PC-3 (cell line): ENCODE results near the gene RERG. TPM values are rescaled to one million over a fixed set of nuclear protein-coding genes. Genes with fewer than 3 reads are reported as not detected.

Source experiments
- ATAC-seq: fragments of 200-7000 bp; cut with Tn5 transposase; 2 replicates; pipeline ENCODE4 v1.9.1; 2020; ENCODE audit warnings: mild to moderate bottlenecking, moderate library complexity
- BruUV-seq: library from RNA; stranded (reverse); fragments of 400-500 nt; replicated peaks from 2 replicates; lab custom pipeline; 2021; lab: Mats Ljungman, UMichigan
- CTCF ChIA-PET: fragments of 300-600 bp; sonication (Branson Sonifier 250); formaldehyde crosslinking; loops from one replicate; lab custom pipeline; 2022; ENCODE audit warnings: antibody characterized with exemption; lab: Charles Lee
- POLR2A ChIA-PET: fragments of 300-600 bp; sonication (Branson Sonifier 250); formaldehyde crosslinking; loops from one replicate; lab custom pipeline; 2022; ENCODE audit warnings: antibody characterized with exemption; ENCODE audit not compliant: unreplicated experiment; lab: Charles Lee
- DNase-seq: peaks from one replicate; pipeline ENCODE4 v3.0.0-alpha.2; 2015
- H2AFZ ChIP-seq: fragments of 300-600 bp; sonication (generic); 2 replicates; pipeline ENCODE4 v1.6.0; 2016; ENCODE audit warnings: antibody characterized with exemption, low read length
- H3F3A ChIP-seq: fragments of 300-600 bp; sonication (generic); one replicate; pipeline ENCODE4 v1.6.0; 2017; ENCODE audit warnings: antibody characterized with exemption, low read length, control low read depth, mild to moderate bottlenecking; ENCODE audit not compliant: unreplicated experiment
- H3K27ac ChIP-seq: fragments of 300-600 bp; sonication (generic); 2 replicates; pipeline ENCODE4 v1.5.1; 2016; ENCODE audit warnings: mild to moderate bottlenecking, low read length
- H3K27me3 ChIP-seq: fragments of 300-600 bp; sonication (generic); 2 replicates; pipeline ENCODE4 v1.6.1; 2016; ENCODE audit warnings: low read length, mixed read lengths
- H3K36me3 ChIP-seq: fragments of 300-600 bp; sonication (generic); 2 replicates; pipeline ENCODE4 v1.6.1; 2016; ENCODE audit warnings: low read depth, mixed run types, low read length, mixed read lengths
- H3K4me1 ChIP-seq: fragments of 300-600 bp; sonication (generic); 2 replicates; pipeline ENCODE4 v1.5.1; 2016; ENCODE audit warnings: low read length; ENCODE audit not compliant: insufficient read depth
- H3K4me2 ChIP-seq: fragments of 300-600 bp; sonication (generic); 2 replicates; pipeline ENCODE4 v1.6.0; 2016; ENCODE audit warnings: low read length
- H3K4me3 ChIP-seq: fragments of 300-600 bp; sonication (generic); 2 replicates; pipeline ENCODE4 v1.5.1; 2016; ENCODE audit warnings: mild to moderate bottlenecking, low read length, mixed read lengths
- H3K79me2 ChIP-seq: fragments of 300-600 bp; sonication (generic); 2 replicates; pipeline ENCODE4 v1.6.1; 2017; ENCODE audit warnings: low read length, mixed read lengths
- H3K9ac ChIP-seq: fragments of 300-600 bp; sonication (generic); 2 replicates; pipeline ENCODE4 v1.6.0; 2016; ENCODE audit warnings: mild to moderate bottlenecking, low read length
- H3K9me2 ChIP-seq: fragments of 300-600 bp; sonication (generic); replicated peaks from 2 replicates; pipeline ENCODE4 v1.6.1; 2016; ENCODE audit warnings: mixed run types, low read length, mixed read lengths
- H3K9me3 ChIP-seq: fragments of 300-600 bp; sonication (generic); 2 replicates; pipeline ENCODE4 v1.6.1; 2016; ENCODE audit warnings: low read length, mixed read lengths
- H4K20me1 ChIP-seq: fragments of 300-600 bp; sonication (generic); 2 replicates; pipeline ENCODE4 v1.6.1; 2016; ENCODE audit warnings: low read length, mixed read lengths
- CTCF ChIP-seq: fragments of 300-600 bp; sonication (generic); conservative IDR thresholded peaks from 2 replicates; pipeline ENCODE4 v1.5.1; 2017; ENCODE audit warnings: antibody characterized with exemption, low read depth, mild to moderate bottlenecking, low read length
- EZH2 ChIP-seq: fragments of 300-600 bp; sonication (generic); IDR thresholded peaks from one replicate; pipeline ENCODE4 v1.6.1; 2017; ENCODE audit warnings: antibody characterized with exemption, mild to moderate bottlenecking, low read length; ENCODE audit not compliant: unreplicated experiment
- EZH2phosphoT487 ChIP-seq: fragments of 300-600 bp; sonication (generic); IDR thresholded peaks from 2 replicates; pipeline ENCODE4 v1.6.1; 2018; ENCODE audit warnings: mild to moderate bottlenecking, antibody characterized with exemption, low read length, borderline replicate concordance
- intact Hi-C: fragments of 100-400 bp; cut with micrococcal nuclease; formaldehyde crosslinking; loops from 2 replicates; pipeline ENCODE4 v1.9.0; 2023
- total RNA-seq: library from RNA; depleted of rRNA; stranded (reverse); fragments of >200 nt; gene quantifications from 2 replicates; pipeline ENCODE4 v1.2.3, GENCODE V29; 2014

RERG gene
- total RNA-seq, 1 experiment from 2014 or later = not detected

- H3K9me3 ChIP-seq = no peaks in the 10 kb centered on the region
- ChIA-PET CTCF (no interaction called here), POLR2A (no interaction called here)
- H3K4me2 ChIP-seq = no peak overlapping the region
- H2AFZ ChIP-seq = no peak overlapping the region
- no peaks in the 10 kb centered on the region for H3K79me2 ChIP-seq
- DNase-seq (no peak), ATAC-seq (no peak)
- TF ChIP-seq EZH2phosphoT487 (no peak), EZH2 (no peak), CTCF (no peak)
- H3K27ac ChIP-seq = no peak overlapping the region
- no peaks in the 10 kb centered on the region for H4K20me1 ChIP-seq
- BruUV-seq = no TSS peak
- peaks cover 56% of the 10 kb centered on the region for H3K27me3 ChIP-seq
- intact Hi-C loops = no loop called here
- H3K4me1 ChIP-seq = no peaks in the 10 kb centered on the region
- H3F3A ChIP-seq = no peaks in the 10 kb centered on the region
- H3K4me3 ChIP-seq = no peak overlapping the region
- H3K9me2 ChIP-seq = no peaks in the 10 kb centered on the region
- no peaks in the 10 kb centered on the region for H3K36me3 ChIP-seq
- H3K9ac ChIP-seq = no peak overlapping the region
Measured at GRCh38 chr12:15244341-15244740, 23.1 kb upstream of the RERG start.

DNA sequence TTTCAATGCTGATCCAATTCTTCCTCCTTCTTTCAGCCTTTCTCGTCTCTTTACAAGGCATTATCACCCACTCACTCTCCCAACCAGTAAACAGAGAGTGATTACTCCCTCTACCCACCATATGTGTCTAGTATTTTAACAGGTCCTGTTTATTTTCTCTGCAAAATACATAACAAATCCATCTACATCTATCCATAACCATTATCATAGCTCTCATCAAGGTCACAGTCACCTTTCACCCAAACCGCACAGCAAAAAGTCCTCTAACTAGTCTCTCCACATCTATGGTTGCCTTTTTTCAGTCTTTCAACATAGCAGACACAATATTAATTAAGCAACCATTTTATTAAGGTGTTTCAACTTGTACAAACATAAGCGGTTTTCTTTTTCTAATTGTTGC lies 21.9 kb upstream of the RERG start:
- no peaks in the 10 kb centered on the region for H3K4me1 ChIP-seq
- no peaks in the 10 kb centered on the region for H3K9me3 ChIP-seq
- H2AFZ ChIP-seq = no peak overlapping the region
- H3K4me2 ChIP-seq = no peak overlapping the region
- H3K27me3 ChIP-seq = peaks cover 62% of the 10 kb centered on the region
- H3K9me2 ChIP-seq = no peaks in the 10 kb centered on the region
- BruUV-seq = no TSS peak
- CTCF ChIA-PET = no interaction called here
- TF ChIP-seq EZH2 = no peak
- TF ChIP-seq EZH2phosphoT487 = no peak
- no peak for TF ChIP-seq CTCF
- H3K79me2 ChIP-seq = no peaks in the 10 kb centered on the region
- no peak overlapping the region for H3K4me3 ChIP-seq
- POLR2A ChIA-PET = no interaction called here
- H3K36me3 ChIP-seq = no peaks in the 10 kb centered on the region
- no peaks in the 10 kb centered on the region for H3F3A ChIP-seq
- ATAC-seq = no peak
- intact Hi-C loops = no loop called here
- no peaks in the 10 kb centered on the region for H4K20me1 ChIP-seq
- DNase-seq = no peak
- no peak overlapping the region for H3K9ac ChIP-seq
- H3K27ac ChIP-seq = no peak overlapping the region

- no peak overlapping the region for H3K4me3 ChIP-seq
- POLR2A ChIA-PET = no interaction called here
- H3K36me3 ChIP-seq = no peaks in the 10 kb centered on the region
- no peak overlapping the region for H2AFZ ChIP-seq
- DNase-seq (no peak), ATAC-seq (no peak)
- no peak for TF ChIP-seq EZH2phosphoT487
- no peak for TF ChIP-seq CTCF
- no peak for TF ChIP-seq EZH2
- no peaks in the 10 kb centered on the region for H3K9me3 ChIP-seq
- no peaks in the 10 kb centered on the region for H4K20me1 ChIP-seq
- CTCF ChIA-PET = no interaction called here
- BruUV-seq = no TSS peak
- no peak overlapping the region for H3K9ac ChIP-seq
- H3K4me2 ChIP-seq = no peak overlapping the region
- no peaks in the 10 kb centered on the region for H3F3A ChIP-seq
- intact Hi-C loops = no loop called here
- no peaks in the 10 kb centered on the region for H3K79me2 ChIP-seq
- H3K27ac ChIP-seq = no peak overlapping the region
- H3K27me3 ChIP-seq = peaks cover 67% of the 10 kb centered on the region
- no peaks in the 10 kb centered on the region for H3K4me1 ChIP-seq
- no peaks in the 10 kb centered on the region for H3K9me2 ChIP-seq
Measured at GRCh38 chr12:15240898-15241297, 19.7 kb upstream of the RERG start.
